ENCODE measurements around the gene SNTB2. TPM values are rescaled to one million over a fixed set of nuclear protein-coding genes. Genes with fewer than 3 reads are reported as not detected.

Gene SNTB2
- total RNA-seq, 1 experiment from 2014 or later = 20.2 TPM

DNA sequence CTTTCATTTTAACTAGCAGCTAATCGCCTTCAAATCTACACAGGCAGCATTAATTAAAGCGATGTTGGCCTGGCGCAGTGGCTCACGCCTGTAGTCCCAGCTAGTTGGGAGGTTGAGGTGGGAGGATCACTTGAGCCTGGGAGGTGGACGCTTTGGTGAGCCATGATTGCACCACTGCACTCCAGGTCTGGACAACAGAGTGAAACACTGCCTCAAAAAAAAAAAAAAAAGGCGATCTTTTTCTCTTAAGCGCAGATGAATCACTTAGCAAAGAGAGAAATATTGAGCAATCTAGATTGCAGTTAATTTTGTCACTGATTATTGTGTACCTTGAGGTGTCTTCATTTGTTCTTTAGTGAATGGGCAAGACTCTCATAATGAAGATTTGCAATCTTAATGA is 12.4 kb downstream of the SNTB2 start:
- H3K18ac ChIP-seq (ENCODE audit: insufficient read length, low read depth, low read length) = no peak overlapping the region
- H3T11ph ChIP-seq (ENCODE audit: low read length) = no peak overlapping the region
- H3K56ac ChIP-seq (ENCODE audit: insufficient read length, low read depth, low read length) = no peak overlapping the region
- no peaks in the 10 kb centered on the region for H3K36me3 Mint-ChIP-seq (ENCODE audit: insufficient read depth in 1 of 3, low read depth in 3 of 3)
- peaks cover 3% of the 10 kb centered on the region; the same call in 1 of the 2 replicates for H3K79me2 ChIP-seq (ENCODE audit: insufficient read depth, low read length)
- no peaks in the 10 kb centered on the region for H3K27me3 ChIP-seq (ENCODE audit: insufficient read depth, low read length)
- no peak for DNase-seq
- no peak overlapping the region for H3K27ac ChIP-seq (ENCODE audit: insufficient read length, low read depth, low read length)
- no peak overlapping the region for H3K9ac ChIP-seq (ENCODE audit: extremely low read depth, insufficient read length, low read length)
- H2BK12ac ChIP-seq (ENCODE audit: insufficient read length, low read depth, low read length) = no peak overlapping the region
- no peak overlapping the region for H4K8ac ChIP-seq (replicated peaks; ENCODE audit: insufficient read length, low read depth, low read length)
- no peak overlapping the region for H3K4me2 ChIP-seq (ENCODE audit: insufficient read depth, insufficient read length, low read length)
- WGBS (ENCODE audit: extremely low coverage, insufficient read length, low lambda C conversion rate) = no CpG with 5 or more reads among the region's 7 CpGs
- H3K79me1 ChIP-seq (ENCODE audit: insufficient read depth, low read depth, low read length, poor library complexity, severe bottlenecking) = peaks cover 2% of the 10 kb centered on the region
- H4K91ac ChIP-seq (ENCODE audit: insufficient read length, low read depth, low read length) = no peak overlapping the region
- H2BK20ac ChIP-seq (ENCODE audit: low read depth, low read length, poor library complexity, severe bottlenecking) = no peak overlapping the region
- H3K9me3 ChIP-seq (ENCODE audit: control insufficient read depth, low read depth, low read length) = no peaks in the 10 kb centered on the region
- no peaks in the 10 kb centered on the region for H3K4me1 ChIP-seq (ENCODE audit: insufficient read depth, low read length)
- H2BK120ac ChIP-seq (ENCODE audit: low read depth, low read length, poor library complexity, severe bottlenecking) = no peak overlapping the region
- H2BK15ac ChIP-seq (ENCODE audit: low read depth, low read length) = no peak overlapping the region
- no peaks in the 10 kb centered on the region for H3K9me3 Mint-ChIP-seq
- no peak overlapping the region for H3K4me3 Mint-ChIP-seq
- no peak overlapping the region for H2AFZ ChIP-seq (ENCODE audit: low read length)
- H4K20me1 ChIP-seq (ENCODE audit: control insufficient read depth, insufficient read depth, insufficient read length) = no peaks in the 10 kb centered on the region
- peak overlapping the region in 1 of 3 experiments; percentile 24; a peak in 2 of 7 replicates for H3K27ac Mint-ChIP-seq
- TF ChIP-seq, protein P1, sequence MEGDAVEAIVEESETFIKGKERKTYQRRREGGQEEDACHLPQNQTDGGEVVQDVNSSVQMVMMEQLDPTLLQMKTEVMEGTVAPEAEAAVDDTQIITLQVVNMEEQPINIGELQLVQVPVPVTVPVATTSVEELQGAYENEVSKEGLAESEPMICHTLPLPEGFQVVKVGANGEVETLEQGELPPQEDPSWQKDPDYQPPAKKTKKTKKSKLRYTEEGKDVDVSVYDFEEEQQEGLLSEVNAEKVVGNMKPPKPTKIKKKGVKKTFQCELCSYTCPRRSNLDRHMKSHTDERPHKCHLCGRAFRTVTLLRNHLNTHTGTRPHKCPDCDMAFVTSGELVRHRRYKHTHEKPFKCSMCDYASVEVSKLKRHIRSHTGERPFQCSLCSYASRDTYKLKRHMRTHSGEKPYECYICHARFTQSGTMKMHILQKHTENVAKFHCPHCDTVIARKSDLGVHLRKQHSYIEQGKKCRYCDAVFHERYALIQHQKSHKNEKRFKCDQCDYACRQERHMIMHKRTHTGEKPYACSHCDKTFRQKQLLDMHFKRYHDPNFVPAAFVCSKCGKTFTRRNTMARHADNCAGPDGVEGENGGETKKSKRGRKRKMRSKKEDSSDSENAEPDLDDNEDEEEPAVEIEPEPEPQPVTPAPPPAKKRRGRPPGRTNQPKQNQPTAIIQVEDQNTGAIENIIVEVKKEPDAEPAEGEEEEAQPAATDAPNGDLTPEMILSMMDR (conservative IDR thresholded peaks at IDR 0.05) = no peak
- H3K4ac ChIP-seq (ENCODE audit: low read depth, low read length) = no peak overlapping the region
- H3K4me1 Mint-ChIP-seq = no peaks in the 10 kb centered on the region
- no peak overlapping the region for H3K23ac ChIP-seq (ENCODE audit: insufficient read length, low read depth, low read length)
- no peaks in the 10 kb centered on the region for H3K27me3 Mint-ChIP-seq (ENCODE audit: low read depth)
- H2BK5ac ChIP-seq (ENCODE audit: insufficient read length, low read length) = no peak overlapping the region
- no peaks in the 10 kb centered on the region for H3K23me2 ChIP-seq (ENCODE audit: insufficient read length, low read depth, low read length, poor library complexity, severe bottlenecking)
- H2AK5ac ChIP-seq (ENCODE audit: insufficient read length, low read length) = no peak overlapping the region
- H3K14ac ChIP-seq (ENCODE audit: insufficient read depth, low read length) = no peak overlapping the region
- H4K5ac ChIP-seq (ENCODE audit: insufficient read length, low read depth, low read length) = no peak overlapping the region
